EL (cell line): ENCODE measurements around the gene VASH1.

Source experiments
- DNase-seq: peaks from one replicate; pipeline ENCODE4 v3.0.0-alpha.2; 2016

VASH1 gene

GRCh38 chr14:76786601-76787000, 25.3 kb downstream of the VASH1 start:
- no peak for DNase-seq

DNA sequence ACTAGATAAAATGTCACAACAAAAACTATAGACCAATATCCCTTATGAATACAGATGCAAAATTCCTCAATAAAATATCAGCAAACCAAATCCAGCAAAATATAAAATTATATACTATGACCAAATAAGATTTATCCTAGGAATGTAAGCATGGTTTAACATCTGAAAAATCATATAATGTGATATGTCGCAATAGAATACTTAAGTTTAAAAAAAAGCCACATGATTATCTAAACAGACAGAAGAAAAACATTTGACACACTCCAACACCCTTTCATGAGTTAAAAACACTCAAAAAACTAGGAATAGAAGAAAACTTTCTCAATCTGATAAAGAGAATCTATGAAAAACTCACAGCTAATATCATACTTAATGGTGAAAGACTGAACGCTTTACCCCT, 31.2 kb downstream of the VASH1 start:
- DNase-seq: no peak

- DNase-seq: no peak
Observed at GRCh38 chr14:76793324-76793723, 32.1 kb downstream of the VASH1 start.

DNA sequence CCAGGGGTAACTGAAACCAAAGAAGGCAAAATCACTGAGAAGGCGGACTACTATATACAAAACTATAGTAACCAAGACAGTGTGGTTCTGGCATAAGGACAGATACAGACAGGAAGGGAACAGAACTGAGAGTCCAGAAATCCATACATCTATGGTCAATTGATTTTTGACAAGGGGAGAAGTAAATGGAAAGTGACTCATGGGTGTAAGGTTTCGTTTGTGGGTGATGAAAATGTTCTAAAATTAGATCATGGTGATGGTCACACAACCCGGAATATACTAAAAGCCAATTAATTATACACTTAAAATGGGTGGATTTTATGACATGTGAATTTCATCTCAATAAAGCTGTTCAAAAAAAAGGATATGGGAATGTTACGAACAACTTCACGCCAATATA, 32.7 kb downstream of the VASH1 start:
- no peak for DNase-seq

DNA sequence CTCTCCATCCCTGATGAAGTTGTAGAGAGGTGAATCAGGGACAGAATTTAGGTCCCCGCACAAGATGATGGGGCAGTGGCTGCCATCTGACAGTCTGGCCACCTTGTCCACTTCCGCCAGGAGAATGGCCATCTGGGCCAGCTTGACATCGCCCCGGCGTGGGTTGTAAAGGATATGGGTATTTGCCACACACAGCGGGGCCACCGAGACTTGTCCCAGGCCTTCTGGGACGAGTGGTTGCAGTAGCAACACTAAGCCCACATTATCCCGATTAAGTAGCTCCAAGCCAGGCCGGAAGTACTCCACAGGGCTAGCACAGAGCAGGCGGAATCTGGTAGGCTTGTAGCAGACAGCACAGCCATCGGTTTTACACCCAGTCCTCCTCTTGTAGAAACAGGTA, 45.2 kb downstream of the VASH1 start:
- DNase-seq: no peak

DNA sequence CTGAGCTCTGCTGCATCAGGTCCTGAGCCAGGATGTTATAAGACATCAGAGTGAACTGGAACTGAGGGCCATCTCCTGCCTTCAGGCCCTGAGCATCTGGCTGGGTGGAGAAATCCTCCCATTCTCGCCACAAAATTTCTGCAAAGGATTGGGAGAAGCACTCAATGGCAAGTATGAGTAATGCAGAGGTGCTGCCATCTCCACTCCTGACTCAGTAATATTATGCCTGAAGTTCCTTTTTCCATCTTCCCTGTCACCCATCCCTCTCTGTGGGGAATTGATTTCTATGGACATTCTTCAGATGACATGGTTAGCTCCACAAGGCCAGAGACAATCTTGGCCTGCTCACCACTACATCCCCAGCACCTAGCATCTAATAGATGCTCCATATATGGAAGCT, 46.7 kb downstream of the VASH1 start:
- DNase-seq: no peak

DNA sequence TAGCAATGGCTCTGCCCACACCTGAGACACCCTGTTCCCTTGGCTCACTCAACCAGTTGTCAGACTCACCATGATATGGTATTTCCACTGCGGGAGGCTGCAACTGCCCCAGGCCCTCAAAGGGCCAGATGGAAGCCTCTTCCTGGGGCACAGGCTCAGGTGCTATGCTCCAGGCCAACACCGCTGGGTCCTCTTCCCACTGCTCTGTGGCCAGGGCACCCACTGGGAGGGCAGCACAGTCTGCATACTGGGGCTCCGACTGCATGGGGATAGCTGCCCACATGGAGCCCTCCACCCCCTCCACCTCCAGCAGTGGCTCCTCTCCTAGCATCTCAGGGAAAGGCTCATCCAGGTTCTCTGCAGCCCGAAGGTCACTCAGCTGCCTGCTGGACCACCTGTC, 47.7 kb downstream of the VASH1 start:
- DNase-seq: no peak

DNA sequence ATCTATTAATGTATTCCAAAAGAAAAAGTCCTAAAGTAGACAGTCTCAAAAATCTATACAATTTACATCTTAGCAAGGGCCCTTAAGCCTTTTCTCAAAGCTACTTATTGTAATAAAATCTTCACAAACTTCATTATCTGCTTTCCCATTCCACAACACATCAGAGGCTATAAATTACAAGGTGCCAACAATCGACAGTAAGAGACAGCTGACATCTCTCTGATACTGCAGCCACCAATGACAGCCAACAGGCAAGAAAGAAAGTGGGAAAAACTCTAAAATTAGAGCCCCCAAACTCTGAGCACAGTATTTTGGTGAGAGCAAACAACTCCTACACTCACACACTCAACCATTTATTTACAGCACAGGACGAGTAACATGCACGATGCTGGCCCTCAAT, 49.3 kb downstream of the VASH1 start:
- DNase-seq: no peak

- peak; percentile 30 for DNase-seq
Observed at GRCh38 chr14:76810953-76811400, 49.7 kb downstream of the VASH1 start.

DNA sequence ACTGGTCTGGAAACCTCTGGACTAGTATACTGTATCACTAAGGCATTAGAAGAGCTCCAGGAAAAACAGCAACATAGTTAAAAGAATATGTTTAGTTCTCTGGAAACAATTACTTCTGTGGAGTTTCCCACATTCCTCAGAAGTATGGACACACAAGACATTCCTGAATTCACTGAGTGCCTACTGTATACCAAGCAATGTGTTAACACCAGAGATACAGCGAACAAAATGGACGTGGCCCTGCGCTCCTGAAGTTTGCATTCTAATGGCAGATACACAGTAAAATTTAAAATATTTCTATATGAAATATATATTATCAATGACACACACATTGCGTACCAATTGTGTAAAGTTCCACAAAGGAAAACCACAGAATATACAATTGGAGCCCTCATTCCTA, 50.3 kb downstream of the VASH1 start:
- peak; percentile 10 for DNase-seq

DNA sequence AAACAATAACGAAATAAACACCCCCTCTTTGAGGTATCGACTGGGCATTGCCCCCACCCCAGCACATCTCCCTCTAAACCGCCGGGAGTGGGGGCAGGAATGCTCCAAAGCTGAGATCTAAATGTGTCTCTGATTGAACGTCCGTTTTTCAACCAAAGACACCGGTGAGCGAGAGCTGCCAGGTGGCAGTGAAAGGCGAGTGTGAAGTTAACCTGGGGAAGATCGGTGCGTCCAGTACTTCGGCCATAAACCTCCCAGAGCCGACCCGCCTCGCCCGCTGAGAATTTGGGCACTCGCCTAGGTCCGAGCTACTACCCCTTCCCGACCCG, 50.8 kb downstream of the VASH1 start:
- peak; percentile 8 for DNase-seq

DNA sequence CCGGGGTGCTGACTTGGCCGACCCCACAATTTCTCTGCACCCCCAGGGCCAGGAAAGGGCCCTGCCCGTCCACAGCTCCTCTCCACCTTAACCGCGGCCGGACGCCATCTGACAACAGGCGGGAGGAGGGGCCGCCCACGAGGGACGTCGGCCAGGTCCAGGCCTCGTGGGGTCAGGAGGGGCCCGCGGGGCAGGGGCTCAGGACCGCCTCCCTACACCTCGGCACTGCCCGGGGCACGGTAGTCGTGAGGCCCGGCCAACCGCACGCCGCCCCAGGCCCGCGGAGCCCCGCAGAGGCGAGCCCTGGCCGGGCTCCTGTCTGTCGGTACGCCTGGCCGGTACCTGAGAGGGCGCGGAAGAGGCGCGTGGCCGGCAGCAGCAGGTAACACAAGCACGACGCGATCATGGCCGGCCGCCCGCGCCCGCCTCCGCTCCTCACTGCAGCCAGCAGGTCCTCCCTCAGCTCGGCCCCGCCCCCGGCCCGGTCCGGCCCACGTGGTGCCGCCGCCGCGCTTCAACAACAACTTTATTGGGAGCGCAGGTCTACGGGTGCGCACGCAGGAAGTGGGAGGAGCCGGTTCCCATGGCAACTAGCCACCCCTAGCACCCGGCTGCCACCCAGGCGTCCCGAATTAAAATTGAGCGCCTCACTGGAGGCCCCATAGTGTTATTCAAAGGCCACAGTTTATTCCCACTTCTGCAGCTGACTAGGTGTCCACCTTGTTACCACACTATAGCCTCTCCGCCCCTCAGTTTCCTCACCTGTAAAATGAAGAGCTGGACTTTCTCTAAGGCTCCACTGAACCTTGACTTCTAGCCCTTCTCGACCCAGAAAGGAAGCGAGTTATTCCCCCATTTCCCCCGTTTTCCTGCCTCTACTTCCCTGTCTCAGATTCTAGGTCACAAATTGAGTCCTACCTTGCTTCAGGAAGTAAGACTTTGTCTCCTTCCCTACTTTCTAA, 51.4 kb downstream of the VASH1 start, which contains the start of gene ANGEL1:
Gene ANGEL1, minus strand, starts transcription at position 461 of the 962 bp plus-strand sequence. Its CDS starts 55 bp downstream, at position 406.
- peak; percentile 94 for DNase-seq

- no peak for DNase-seq
Observed at GRCh38 chr14:76814726-76815645, 53.7 kb downstream of the VASH1 start.

- DNase-seq: no peak
Observed at GRCh38 chr14:76820700-76821099, 59.4 kb downstream of the VASH1 start.

DNA sequence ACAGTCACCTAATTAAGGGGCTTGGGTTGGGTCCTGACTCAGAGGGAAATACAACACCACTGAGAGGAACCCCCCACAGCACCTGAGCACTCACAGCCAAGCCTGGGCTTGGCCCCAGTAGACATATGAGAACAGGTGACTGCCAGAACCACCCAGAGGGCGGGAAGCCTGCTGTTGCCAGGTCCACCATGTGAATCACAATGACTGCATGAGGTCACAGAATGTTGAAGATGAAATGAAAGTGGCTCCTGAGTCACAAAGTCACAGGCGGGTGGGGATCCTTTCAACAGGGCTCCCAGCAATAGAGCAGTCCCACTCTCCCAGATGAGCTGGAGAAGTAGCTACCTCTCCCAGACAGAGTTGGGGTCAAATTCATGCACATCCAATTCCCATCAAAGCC, 64.9 kb downstream of the VASH1 start, which contains the start of gene LRRC74A:
Gene LRRC74A, plus strand, starts transcription at position 287 of the 400 bp plus-strand sequence. CDS start 290 bp downstream, outside the sequence.
- DNase-seq: no peak

GRCh38 chr14:76827696-76828296, 66.5 kb downstream of the VASH1 start:
- DNase-seq: peak; percentile 34

- DNase-seq: peak; percentile 24
Observed at GRCh38 chr14:76828339-76829012, 67.2 kb downstream of the VASH1 start.

DNA sequence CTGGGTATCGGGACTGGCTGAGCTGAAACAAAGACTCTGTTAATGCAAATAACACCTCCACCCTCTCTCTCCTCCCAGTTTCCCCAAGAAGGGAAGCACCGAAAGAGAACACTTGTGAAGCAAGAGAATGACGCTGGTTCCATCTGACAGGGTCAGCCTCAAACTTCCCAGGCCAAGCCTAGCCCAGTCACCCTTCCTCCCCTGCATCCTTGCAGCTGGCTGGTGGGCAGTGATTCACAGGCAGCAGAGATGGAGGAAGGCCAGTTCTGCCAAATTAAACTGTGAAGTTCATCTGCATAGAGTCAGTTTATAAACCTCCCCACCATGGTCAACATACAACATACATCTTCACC, 67.7 kb downstream of the VASH1 start:
- no peak for DNase-seq

GRCh38 chr14:76829650-76830421, 68.6 kb downstream of the VASH1 start:
- DNase-seq: no peak

DNA sequence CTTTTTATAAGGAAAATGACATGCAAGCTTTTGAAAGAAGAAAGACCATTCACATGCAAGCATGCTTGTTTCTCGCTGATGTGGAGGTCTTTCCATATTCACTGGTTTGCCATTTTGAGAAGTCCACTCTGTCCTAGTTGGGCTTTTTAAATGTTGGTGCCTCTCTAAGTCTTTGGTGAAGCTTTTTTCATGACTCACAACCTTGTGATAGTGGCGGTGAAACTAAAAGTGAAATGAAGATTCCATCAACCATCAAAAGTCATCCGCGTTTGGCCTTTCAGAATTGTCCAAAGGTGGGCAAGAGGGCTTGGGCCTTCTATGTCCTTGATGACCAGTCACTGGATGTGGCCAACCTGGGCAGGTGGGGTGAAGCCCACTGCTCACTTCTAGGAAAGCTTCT, 69.3 kb downstream of the VASH1 start:
- no peak for DNase-seq

DNA sequence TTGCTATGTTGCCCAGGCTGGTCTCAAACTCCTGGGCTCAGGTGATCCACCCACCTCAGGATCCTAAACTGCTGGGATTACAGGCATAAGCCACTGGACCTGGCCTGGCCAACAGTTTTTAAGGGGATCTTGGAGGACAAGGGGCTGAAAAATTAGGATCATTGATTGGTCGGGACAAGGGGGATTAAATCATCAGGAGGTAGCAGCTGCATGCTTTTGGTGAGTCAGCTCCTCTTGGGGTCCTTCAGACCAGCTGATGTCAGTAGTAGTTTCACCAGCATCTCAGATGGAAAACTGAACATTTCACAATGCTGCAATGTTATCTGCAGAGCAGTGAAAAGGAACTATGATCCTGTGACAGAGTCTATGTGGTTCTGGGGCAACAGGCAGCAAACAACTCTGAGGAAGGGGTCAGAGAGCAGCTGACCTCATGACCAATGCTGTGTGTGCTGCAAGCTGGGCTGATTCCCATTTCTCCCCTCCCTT, 71.3 kb downstream of the VASH1 start:
- DNase-seq: no peak
